LNCAP (cell line): ENCODE results near the gene N4BP3.

Experiments used
- CTCF ChIP-seq: fragments of 450-650 bp; IDR thresholded peaks from 2 replicates; pipeline ENCODE4 v1.5.1; 2017; ENCODE audit warnings: mild to moderate bottlenecking

The N4BP3 gene

GRCh38 chr5:178077751-178078150 lies 35.6 kb upstream of the N4BP3 start:
- TF ChIP-seq CTCF: no peak

GRCh38 chr5:178078197-178079010 lies 34.9 kb upstream of the N4BP3 start:
- TF ChIP-seq CTCF: no peak

GRCh38 chr5:178080056-178080455 lies 33.3 kb upstream of the N4BP3 start:
- no peak for TF ChIP-seq CTCF

GRCh38 chr5:178080618-178081410 lies 32.5 kb upstream of the N4BP3 start:
- no peak for TF ChIP-seq CTCF

- no peak for TF ChIP-seq CTCF
These were observed 31.6 kb upstream of the N4BP3 start for GRCh38 chr5:178081571-178082243.

- no peak for TF ChIP-seq CTCF
These were observed 29.4 kb upstream of the N4BP3 start for GRCh38 chr5:178083922-178084321.

- TF ChIP-seq CTCF: no peak
These were observed 28.0 kb upstream of the N4BP3 start for GRCh38 chr5:178085316-178085715.
